Measurements from ENCODE around the gene TMED1.

The TMED1 gene

DNA sequence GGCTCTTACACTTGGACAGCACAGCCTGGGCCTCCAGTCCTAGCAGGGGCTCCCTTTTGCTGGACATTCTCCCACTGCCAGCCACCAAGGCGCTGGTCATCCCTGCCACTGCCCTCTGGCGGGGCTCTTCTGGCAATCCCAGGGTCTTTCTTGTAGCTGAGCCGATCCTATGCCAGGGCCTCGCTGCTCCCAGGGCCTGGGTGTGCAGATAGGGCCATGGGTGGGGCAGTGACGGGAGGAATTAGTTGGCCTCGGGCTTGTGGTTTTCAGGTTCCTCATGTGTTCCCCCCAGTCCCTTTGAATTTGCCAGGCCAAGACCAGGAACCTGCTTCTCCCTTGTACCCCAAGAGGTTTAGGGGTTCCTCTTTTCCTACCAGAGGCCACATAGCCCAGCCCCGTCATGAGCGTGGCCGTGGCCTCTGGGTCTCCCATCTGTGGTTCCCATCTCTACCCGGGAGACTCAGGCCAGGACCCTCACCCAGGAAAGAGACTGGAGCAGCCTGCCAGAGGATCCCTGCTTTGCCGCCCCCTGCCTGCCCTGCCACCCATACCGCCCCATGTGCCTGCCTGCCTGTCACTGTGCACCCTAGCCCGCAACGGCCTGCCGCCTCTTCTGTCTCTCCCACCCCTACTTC, 26.2 kb downstream of the TMED1 start:
- no peak for DNase-seq (ENCODE audit: low read depth)

DNA sequence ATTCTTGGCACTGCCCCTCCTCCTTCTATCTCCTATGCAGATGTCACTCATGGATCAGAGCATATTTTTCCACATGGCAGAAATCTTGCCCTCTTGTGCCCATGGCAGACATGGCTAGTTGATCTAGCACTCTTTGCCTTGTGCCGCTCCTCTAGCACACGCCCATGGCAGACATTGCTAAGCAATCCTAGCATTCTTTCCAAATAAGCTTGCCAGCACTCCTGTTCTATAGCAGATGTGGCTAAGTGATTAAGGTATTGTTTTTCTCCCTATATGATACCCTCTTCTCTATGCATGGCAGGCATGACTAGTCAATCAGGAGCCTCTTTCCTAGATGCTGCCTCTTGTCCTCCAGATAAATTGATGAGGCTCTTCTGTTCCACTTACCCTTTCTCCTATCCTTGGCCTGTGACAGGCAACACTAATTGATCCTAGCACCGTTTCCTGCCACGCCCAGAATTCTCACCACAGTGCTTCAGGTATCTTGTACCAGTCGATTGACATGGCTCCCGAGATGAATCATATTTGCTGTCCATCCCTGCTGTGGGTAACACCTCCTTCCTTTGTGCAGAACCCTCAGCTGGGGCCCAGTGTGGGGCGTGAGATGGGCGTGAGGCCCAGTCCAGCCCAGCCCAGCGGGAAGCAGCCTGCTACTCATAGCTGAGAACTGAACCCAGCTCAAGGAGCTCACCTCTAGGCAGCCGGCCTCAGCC, 26.9 kb downstream of the TMED1 start:
- no peak for DNase-seq (ENCODE audit: low read depth)

DNA sequence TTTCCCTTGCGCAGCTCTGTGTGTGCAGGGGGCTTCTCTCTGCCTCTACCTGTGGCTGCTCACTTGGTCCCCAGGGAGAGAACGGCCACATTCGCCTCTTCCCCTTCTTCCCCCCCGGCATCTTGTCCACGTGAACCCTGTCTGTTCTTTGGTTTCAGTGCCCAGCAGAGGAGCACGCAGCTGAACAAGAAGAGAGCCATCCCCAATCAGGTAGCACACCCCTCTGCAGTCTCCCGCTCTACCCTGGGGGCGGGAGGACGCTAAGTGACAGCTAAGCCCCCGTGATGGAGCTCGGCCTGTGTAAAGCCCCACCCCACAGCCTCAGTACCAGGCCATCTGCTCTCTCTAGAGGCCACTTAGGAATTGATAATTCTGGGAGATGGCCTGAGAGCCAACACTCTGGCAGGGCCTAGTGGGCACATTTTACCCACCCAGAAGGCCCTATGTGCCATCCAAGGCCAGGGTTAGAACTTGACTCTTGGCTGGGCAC, 30.2 kb downstream of the TMED1 start:
- DNase-seq (ENCODE audit: low read depth) = no peak

DNA sequence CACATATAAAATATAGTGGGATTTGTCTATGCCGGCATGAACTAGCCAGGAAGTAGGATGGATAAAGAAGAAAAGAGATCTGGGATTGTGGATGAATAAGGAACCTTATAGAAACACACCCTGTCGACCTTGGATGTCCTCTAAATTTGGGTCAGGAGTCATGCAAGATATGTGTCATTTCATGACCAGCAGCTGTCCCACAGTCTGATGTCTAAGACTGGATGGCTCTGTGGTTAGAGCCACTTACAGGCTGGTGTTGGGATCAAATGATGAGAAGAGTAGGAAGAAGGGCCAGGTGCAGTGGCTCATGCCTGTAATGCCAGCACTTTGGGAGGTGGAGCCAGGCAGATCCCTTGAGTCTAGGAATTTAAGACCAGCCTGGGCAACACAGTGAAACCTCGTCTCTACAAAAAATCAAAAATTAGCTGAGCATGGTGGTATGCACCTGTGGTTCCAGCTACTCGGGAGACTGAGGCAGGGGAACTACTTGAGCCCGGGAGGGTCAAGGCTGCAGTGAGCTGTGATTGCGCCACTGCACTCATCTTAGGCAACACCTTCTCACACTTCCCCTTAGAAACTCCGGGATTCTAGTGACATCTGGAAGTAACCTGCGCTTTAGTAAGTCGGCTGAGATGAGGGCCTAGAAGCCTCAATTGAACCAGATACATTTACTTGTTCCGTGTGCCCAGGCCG, 30.8 kb downstream of the TMED1 start:
- DNase-seq (ENCODE audit: low read depth) = no peak

DNA sequence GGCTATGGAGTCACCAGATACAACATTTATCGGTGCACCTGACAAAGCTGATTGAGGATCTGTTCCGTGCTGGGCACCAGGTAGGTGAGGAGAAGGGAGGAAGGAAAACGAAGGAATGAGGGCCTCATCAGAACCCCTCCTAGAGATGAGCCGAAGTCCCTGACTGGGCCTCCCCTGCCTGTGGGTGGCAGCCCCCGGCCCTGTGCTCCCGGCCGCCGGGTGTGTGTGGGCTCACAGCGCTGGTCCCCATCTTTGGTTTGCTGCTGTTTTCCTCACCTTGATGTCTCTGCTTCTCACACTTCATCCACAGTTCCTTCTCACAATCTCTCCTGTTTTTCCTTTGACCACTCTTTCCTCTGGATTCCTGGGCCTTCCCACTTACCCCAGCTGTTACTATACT, 32.8 kb downstream of the TMED1 start:
- no peak for DNase-seq (ENCODE audit: low read depth)

DNA sequence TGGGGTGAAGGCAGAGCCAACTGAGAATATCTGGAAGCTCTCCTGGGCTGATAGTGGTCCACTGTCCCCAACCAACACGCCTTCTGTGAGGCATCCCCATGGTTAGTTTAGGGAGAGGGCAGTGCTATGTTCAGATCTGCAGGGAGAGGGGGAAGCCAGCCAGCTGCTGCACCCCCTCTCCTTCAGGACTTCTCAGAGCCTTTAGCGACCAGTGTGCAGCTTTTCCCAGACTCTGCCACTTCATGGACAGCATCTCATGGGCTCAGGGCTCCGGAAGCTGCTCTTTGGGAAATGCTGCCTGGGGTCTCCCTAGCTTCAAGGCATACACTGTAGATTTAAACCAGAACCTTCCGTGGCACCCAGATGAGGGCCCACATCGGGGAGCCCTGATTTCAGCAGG, 33.5 kb downstream of the TMED1 start:
- DNase-seq (ENCODE audit: low read depth) = no peak

DNA sequence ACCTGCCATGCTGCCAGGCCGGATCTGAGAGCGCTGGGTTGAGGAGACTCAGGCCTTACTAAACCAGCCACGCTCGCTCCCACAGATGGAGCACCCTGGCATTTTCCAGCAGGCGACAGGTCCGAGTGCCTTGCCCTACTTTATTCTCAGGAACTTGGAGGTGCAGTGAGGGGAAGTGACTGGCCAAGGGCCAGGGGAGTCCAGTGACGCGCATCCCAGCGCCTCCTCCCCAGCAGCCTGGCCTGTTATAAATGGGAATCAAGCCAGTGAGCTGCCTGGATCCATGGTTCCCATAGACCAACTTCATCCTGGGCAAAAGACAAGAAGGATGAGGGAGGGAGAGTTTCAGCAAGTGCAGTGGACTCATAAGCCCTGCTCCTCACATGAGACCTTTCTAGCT, 35.5 kb downstream of the TMED1 start:
- DNase-seq (ENCODE audit: low read depth) = no peak

DNA sequence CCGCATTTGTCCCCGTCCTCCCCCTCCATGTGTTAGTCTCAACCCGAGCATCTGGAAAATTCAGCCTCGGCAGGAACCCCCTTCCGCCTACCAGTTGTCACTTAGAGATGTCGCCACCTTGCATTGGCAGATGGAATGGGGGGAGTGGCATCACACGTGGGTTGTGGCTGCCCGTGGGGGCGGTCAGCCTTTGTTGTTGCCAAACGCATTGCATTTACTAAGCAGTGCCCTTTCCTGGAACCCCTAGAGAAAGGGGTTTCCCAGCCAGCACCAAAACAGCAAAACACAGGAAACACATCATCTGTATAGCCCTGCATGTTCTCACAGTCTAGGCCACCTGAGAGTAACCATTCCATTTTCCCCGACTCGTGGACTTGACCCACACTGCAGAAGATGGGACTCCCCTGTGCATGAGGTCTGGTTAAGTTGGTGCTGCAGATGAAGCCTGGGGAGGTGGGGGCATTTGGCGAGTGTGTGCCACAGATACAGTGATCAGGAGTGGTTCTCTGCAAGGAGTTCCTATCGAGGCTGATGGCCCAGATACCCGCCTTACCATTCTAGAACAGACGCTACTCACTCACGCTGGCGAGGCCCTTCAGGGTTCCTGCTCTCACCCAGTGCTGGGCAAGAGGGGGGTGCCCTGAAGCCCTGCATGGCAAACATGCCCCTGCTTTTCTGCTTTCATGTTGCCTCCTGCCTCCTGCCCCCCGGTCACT, 38.3 kb downstream of the TMED1 start:
- DNase-seq (ENCODE audit: low read depth) = peak; percentile 79

DNA sequence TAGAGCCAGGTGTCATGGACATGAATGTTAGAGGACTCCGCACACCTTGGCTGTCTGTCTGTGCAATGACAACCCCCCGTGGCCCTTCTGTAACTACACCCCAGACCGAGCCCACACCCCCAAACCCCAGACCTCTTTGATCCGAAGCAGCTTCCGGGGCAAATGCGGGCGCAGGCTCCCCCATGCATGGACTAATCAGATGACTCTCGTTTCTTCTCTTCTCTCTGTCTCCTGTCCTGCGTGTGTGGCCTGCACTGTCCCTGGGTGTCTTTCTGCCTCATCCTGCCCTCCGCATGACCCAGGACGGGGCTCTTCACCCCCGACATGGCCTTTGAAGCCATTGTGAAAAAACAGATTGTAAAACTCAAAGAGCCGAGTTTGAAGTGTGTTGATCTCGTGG, 38.9 kb downstream of the TMED1 start:
- DNase-seq (ENCODE audit: low read depth) = no peak

DNA sequence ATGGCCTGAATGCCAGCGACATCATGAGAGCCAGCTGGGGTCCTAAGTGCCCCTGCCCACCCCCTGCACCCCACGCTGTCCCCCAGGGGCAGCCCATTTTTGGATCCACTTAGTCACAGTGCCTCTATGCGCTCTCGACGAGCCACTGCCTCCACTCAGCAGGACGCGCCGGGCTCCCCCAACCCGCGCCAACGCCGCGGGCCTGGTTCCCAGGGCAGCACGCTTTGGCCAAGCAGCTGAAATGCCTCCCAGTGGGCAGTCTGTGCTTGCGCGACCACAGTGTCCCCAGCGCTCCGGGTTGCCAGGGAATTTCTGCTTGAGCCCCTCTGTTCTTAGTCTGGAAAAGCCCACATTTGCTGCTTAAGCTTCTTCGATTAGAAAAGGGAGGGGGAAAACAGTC, 39.4 kb downstream of the TMED1 start:
- DNase-seq (ENCODE audit: low read depth) = no peak

DNA sequence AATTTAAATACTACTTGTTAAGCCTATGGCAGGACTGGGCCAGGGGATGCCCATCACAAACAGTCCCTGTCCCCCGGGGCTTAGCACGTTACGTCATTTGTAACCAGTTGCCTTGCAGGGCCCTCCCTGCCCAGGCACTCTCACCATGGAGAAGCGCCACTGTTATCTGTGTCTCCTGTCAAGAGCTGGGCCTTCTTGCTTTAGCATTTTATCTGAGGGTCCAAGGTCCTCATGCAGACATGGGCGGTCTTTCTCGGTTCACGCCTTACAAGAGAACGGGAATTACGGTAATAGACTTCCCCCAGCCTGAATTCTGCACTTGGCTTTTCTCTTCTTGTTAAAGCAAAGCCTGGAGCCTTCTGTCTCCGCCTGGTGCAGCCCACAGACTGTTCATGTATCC, 46.1 kb downstream of the TMED1 start:
- no peak for DNase-seq (ENCODE audit: low read depth)

DNA sequence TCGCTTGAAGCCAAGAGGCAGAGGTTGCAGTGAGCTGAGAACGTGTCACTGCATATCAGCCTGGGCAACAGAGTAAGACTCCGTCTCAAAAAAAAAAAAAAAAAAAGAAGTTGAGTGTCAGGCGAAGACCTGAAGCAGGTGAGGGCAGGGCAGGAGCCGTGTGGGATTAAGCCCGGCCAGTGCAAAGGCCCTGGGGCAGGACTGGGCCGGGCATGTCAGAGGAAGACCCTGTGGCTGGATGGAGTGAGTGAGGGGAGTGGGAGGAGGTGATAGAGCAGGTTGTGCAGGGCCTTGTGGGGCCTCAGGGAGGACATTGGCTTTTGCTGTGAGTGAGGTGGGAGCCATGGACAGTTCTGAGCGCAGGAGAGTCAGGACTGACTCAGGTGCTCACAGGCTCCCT, 47.9 kb downstream of the TMED1 start:
- DNase-seq (ENCODE audit: low read depth) = no peak

DNA sequence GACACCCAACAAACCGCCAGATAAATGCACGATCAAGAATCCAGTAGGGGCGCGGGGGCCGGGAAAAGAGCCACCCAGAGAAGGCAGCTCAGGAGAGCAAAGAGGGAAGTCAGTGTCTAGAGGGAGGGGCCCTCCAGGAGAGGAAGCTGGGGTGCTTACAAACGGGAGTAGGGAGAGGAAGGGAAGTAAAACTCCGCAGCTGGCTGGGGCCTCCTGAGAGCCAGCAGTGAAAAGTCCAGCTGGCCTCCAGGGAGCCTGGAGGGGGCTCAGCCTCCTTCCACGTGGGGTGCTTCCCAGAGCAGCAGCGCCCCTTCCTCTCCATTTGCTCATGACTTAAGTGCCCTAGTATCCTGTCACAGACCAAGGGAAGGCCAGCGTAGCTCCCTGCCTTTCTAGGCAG, 51.8 kb downstream of the TMED1 start:
- no peak for DNase-seq (ENCODE audit: low read depth)

DNA sequence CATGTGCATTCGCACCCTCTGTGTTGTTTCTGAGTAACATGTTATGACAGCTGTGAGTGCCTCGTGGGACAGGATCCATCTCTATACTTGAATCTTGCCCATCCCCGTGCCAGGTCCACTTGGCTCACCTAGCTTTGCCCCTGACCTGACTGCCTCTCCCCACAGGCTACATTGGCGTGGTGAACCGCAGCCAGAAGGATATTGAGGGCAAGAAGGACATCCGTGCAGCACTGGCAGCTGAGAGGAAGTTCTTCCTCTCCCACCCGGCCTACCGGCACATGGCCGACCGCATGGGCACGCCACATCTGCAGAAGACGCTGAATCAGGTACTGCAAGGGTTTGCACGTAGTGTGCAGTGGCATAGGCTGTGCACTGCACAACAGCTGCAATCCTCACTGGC, 53.2 kb downstream of the TMED1 start:
- no peak for DNase-seq (ENCODE audit: low read depth)

Measured in stimulated activated CD8-positive, alpha-beta memory T cell treated with anti-CD3 and anti-CD28 coated beads, Interleukin-7, amount 100 ng/mL, for 24 hours (primary cell).